OCI-LY1 (cell line): ENCODE data around the gene KRTAP9-9.
"Not testable (repeated sequence)": the region's sequence is repeated elsewhere in the genome, so short reads cannot be mapped to it uniquely, and the experiment has no call there.

Experiments used
- H2AFZ ChIP-seq: fragments of 200-600 bp; sonication (generic), shearing (Covaris generic); 2 replicates; pipeline ENCODE4 v1.6.0; 2014; ENCODE audit warnings: antibody characterized with exemption, mild to moderate bottlenecking, low read length
- H3F3A ChIP-seq: fragments of 200-600 bp; sonication (generic), shearing (Covaris generic); 2 replicates; pipeline ENCODE4 v1.6.0; 2014; ENCODE audit warnings: mild to moderate bottlenecking, antibody characterized with exemption, low read length, moderate library complexity; ENCODE audit not compliant: insufficient read depth
- H3K27ac ChIP-seq: fragments of 200-600 bp; sonication (generic); 2 replicates; pipeline ENCODE4 v1.5.1; 2014; ENCODE audit warnings: low read length, mixed run types, mild to moderate bottlenecking, low read depth; ENCODE audit not compliant: poor library complexity, severe bottlenecking
- H3K27me3 ChIP-seq: fragments of 200-600 bp; sonication (generic); 2 replicates; pipeline ENCODE4 v1.6.0; 2014; ENCODE audit warnings: antibody characterized with exemption, mild to moderate bottlenecking, low read length, moderate library complexity; ENCODE audit not compliant: insufficient read depth
- H3K36me3 ChIP-seq: fragments of 200-600 bp; sonication (generic); 2 replicates; pipeline ENCODE4 v1.6.1; 2014; ENCODE audit warnings: mild to moderate bottlenecking, antibody characterized with exemption, low read length, moderate library complexity, mixed read lengths; ENCODE audit not compliant: insufficient read depth
- H3K4me1 ChIP-seq: fragments of 200-600 bp; sonication (generic); 2 replicates; pipeline ENCODE4 v1.5.1; 2014; ENCODE audit warnings: mild to moderate bottlenecking, low read length, moderate library complexity; ENCODE audit not compliant: insufficient read depth, severe bottlenecking
- H3K4me2 ChIP-seq: fragments of 200-600 bp; sonication (generic), shearing (Covaris generic); 2 replicates; pipeline ENCODE4 v1.6.1; 2014; ENCODE audit warnings: low read length
- H3K4me3 ChIP-seq: fragments of 200-600 bp; sonication (generic); 2 replicates; pipeline ENCODE4 v1.5.1; 2014; ENCODE audit warnings: low read length, low read depth, mild to moderate bottlenecking, mixed read lengths; ENCODE audit not compliant: poor library complexity, severe bottlenecking
- H3K79me2 ChIP-seq: fragments of 200-600 bp; shearing (Covaris generic); 2 replicates; pipeline ENCODE4 v1.6.1; 2016; ENCODE audit warnings: mixed run types, low read length, mixed read lengths; ENCODE audit not compliant: insufficient read depth
- H3K9ac ChIP-seq: fragments of 200-600 bp; sonication (generic), shearing (Covaris generic); 2 replicates; pipeline ENCODE4 v1.6.1; 2014; ENCODE audit warnings: mild to moderate bottlenecking, low read length, mixed read lengths
- H3K9me2 ChIP-seq: fragments of 200-600 bp; sonication (generic), shearing (Covaris generic); 2 replicates; pipeline ENCODE4 v1.6.1; 2014; ENCODE audit warnings: low read depth, mild to moderate bottlenecking, low read length, mixed read lengths
- H3K9me3 ChIP-seq: fragments of 200-600 bp; shearing (Covaris generic); 2 replicates; pipeline ENCODE4 v1.6.1; 2014; ENCODE audit warnings: low read length, mixed read lengths
- H4K20me1 ChIP-seq: fragments of 200-600 bp; sonication (generic), shearing (Covaris generic); 2 replicates; pipeline ENCODE4 v1.6.0; 2016; ENCODE audit warnings: mild to moderate bottlenecking, low read length; ENCODE audit not compliant: insufficient read depth
- EZH2 ChIP-seq: fragments of 200-600 bp; sonication (generic), shearing (Covaris generic); IDR thresholded peaks from 2 replicates; pipeline ENCODE4 v1.8.0; 2017; ENCODE audit warnings: borderline replicate concordance, mixed run types, mild to moderate bottlenecking, antibody characterized with exemption, low read length, moderate library complexity, mixed read lengths
- TF ChIP-seq, protein P1 (sequence below): fragments of 200-600 bp; sonication (generic), shearing (Covaris generic); IDR thresholded peaks from 2 replicates; pipeline ENCODE4 v1.5.1; 2017; ENCODE audit warnings: mild to moderate bottlenecking, antibody characterized with exemption, low read length, moderate library complexity, mixed read lengths

The KRTAP9-9 gene

DNA sequence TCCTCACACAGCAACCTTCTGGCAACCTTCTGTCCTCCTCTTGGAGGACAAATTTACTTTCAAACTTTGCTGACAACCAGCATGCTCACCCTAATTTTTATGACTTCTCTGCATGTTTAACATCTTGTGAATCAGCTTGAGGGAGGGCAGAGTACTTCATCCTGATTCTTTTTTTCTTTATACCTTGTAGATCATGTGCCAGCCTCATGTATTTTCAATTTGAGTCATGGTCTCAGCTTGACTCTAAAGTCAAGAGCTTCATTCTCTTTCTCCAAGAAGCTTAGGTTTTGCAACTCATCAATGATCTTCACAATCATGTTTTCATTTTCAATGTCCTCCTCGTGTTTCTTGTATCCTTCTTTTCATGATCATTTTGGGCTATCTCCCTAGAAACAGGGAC, 16.7 kb downstream of the KRTAP9-9 start:
- H3K9me3 ChIP-seq, result no peaks in the 10 kb centered on the region
- H3K27ac ChIP-seq, result no peak overlapping the region
- H3K79me2 ChIP-seq, result no peaks in the 10 kb centered on the region
- H3F3A ChIP-seq, result no peaks in the 10 kb centered on the region
- TF ChIP-seq EZH2, result no peak
- TF ChIP-seq, protein P1, sequence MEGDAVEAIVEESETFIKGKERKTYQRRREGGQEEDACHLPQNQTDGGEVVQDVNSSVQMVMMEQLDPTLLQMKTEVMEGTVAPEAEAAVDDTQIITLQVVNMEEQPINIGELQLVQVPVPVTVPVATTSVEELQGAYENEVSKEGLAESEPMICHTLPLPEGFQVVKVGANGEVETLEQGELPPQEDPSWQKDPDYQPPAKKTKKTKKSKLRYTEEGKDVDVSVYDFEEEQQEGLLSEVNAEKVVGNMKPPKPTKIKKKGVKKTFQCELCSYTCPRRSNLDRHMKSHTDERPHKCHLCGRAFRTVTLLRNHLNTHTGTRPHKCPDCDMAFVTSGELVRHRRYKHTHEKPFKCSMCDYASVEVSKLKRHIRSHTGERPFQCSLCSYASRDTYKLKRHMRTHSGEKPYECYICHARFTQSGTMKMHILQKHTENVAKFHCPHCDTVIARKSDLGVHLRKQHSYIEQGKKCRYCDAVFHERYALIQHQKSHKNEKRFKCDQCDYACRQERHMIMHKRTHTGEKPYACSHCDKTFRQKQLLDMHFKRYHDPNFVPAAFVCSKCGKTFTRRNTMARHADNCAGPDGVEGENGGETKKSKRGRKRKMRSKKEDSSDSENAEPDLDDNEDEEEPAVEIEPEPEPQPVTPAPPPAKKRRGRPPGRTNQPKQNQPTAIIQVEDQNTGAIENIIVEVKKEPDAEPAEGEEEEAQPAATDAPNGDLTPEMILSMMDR, result no peak
- H3K4me1 ChIP-seq, result no peaks in the 10 kb centered on the region
- H4K20me1 ChIP-seq, result no peaks in the 10 kb centered on the region
- no peak overlapping the region for H3K9ac ChIP-seq
- H3K9me2 ChIP-seq, result no peaks in the 10 kb centered on the region
- no peak overlapping the region for H3K4me3 ChIP-seq
- H3K27me3 ChIP-seq, result no peaks in the 10 kb centered on the region
- H3K4me2 ChIP-seq, result no peak overlapping the region
- no peak overlapping the region for H2AFZ ChIP-seq
- no peaks in the 10 kb centered on the region for H3K36me3 ChIP-seq

DNA sequence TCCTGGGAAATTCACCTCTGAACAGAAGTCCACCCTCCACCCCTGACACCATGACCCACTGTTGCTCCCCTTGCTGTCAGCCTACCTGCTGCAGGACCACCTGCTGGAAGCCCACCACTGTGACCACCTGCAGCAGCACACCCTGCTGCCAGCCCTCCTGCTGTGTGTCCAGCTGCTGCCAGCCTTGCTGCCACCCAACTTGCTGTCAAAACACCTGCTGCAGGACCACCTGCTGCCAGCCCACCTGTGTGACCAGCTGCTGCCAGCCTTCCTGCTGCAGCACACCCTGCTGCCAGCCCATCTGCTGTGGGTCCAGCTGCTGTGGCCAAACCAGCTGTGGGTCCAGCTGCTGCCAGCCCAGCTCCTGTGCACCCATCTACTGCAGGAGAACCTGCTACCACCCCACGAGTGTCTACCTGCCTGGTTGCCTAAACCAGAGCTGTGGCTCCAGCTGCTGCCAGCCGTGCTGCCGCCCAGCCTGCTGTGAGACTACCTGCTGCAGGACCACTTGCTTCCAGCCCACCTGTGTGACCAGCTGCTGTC, 20.5 kb downstream of the KRTAP9-9 start, which contains the start of gene KRTAP9-7:
KRTAP9-7 (plus strand) TSS at position 51 of the 543 bp plus-strand sequence; CDS start at position 51, 0 bp downstream.
- not testable (repeated sequence) for H3K9me3 ChIP-seq, H3K4me2 ChIP-seq, H4K20me1 ChIP-seq, H3K9me2 ChIP-seq, H3K27ac ChIP-seq, H3F3A ChIP-seq, H3K36me3 ChIP-seq, H2AFZ ChIP-seq, H3K4me3 ChIP-seq, H3K27me3 ChIP-seq, H3K4me1 ChIP-seq, H3K79me2 ChIP-seq, H3K9ac ChIP-seq

DNA sequence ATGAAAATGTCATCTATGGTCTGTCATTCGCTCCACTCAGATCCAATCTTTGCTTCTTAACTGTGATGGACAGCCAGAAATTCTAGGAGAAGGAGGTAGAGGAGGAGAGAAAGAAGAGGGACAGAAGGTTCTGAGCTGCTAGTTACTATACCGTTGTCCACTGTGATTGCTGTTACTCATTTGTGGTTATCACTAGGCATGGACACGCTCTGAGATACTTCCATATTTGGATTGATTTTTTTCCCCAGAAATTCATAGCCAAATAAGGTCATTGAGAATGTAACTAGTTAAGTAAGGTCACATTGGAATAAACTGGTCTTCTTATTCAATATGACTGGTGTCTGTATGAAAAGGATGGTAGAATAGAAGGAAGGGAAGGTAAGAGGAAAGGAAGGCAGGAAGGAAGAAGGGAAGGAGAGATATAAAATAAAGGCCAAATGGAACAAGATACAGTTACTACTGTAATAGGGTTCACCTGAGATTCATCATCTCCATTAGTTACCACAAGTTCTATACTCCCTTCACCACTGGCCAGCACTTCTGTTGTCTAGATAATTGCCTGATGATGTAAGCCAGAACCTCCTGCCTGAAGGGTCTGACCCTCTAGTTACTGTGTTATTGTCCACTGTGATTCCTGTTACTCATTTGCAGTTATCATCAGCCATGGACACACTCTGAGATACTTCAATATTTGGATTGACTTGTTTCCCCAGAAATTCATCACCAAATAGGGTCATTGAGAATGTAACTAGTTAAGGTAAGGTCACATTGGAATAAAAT, 23.2 kb downstream of the KRTAP9-9 start:
- H3F3A ChIP-seq, result no peaks in the 10 kb centered on the region
- H4K20me1 ChIP-seq, result no peaks in the 10 kb centered on the region
- H3K4me3 ChIP-seq, result no peak overlapping the region
- H3K27me3 ChIP-seq, result no peaks in the 10 kb centered on the region
- no peak overlapping the region for H3K27ac ChIP-seq
- H3K9ac ChIP-seq, result no peak overlapping the region
- no peaks in the 10 kb centered on the region for H3K9me3 ChIP-seq
- TF ChIP-seq, protein P1, result no peak
- TF ChIP-seq EZH2, result no peak
- H3K9me2 ChIP-seq, result no peaks in the 10 kb centered on the region
- H3K4me1 ChIP-seq, result no peaks in the 10 kb centered on the region
- H3K4me2 ChIP-seq, result no peak overlapping the region
- H2AFZ ChIP-seq, result no peak overlapping the region
- no peaks in the 10 kb centered on the region for H3K36me3 ChIP-seq
- no peaks in the 10 kb centered on the region for H3K79me2 ChIP-seq
